GM12878 (cell line): ENCODE measurements around the gene ZNF691.

ENCODE experiments used
- BCLAF1 ChIP-seq: fragments of 450-650 bp; IDR thresholded peaks from 2 replicates; pipeline ENCODE4 v1.6.1; 2017; ENCODE audit warnings: antibody characterized with exemption, mild to moderate bottlenecking, moderate library complexity
- BHLHE40 ChIP-seq, 2 experiments: fragments of 450-650 bp in 1 of 2; IDR thresholded peaks; 2 replicates each; pipeline ENCODE4 v1.6.1; 2011 to 2017; ENCODE audit warnings: low read depth in 2 of 2, borderline replicate concordance in 1 of 2, improper control_type of control experiment in 1 of 2, low read length in 1 of 2, mild to moderate bottlenecking in 1 of 2
- CTCF ChIP-seq, 3 experiments: IDR thresholded peaks in 2 of 3; conservative IDR thresholded peaks in 1 of 3; 2 replicates each; pipeline ENCODE4 v1.5.1; 2011; ENCODE audit warnings: low read depth in 3 of 3, low read length in 3 of 3, mild to moderate bottlenecking in 3 of 3, control low read depth in 2 of 3, moderate library complexity in 2 of 3, inconsistent platforms in 1 of 3, mixed read lengths in 1 of 3; ENCODE audit not compliant: control insufficient read depth in 2 of 3, insufficient read depth in 1 of 3; ENCODE audit errors: extremely low read depth in 1 of 3
- HDGF ChIP-seq: fragments of 450-650 bp; IDR thresholded peaks from 2 replicates; pipeline ENCODE4 v1.6.1; 2016; ENCODE audit warnings: antibody characterized with exemption
- JUND ChIP-seq: IDR thresholded peaks from 2 replicates; pipeline ENCODE4 v1.6.1; 2012; ENCODE audit warnings: low read depth, mild to moderate bottlenecking, low read length, improper control_type of control experiment, moderate library complexity
- MAX ChIP-seq: IDR thresholded peaks from 2 replicates; pipeline ENCODE4 v1.6.1; 2012; ENCODE audit warnings: low read depth, low read length, improper control_type of control experiment
- POLR2AphosphoS5 ChIP-seq: IDR thresholded peaks from 2 replicates; pipeline ENCODE4 v1.6.1; 2011; ENCODE audit warnings: mild to moderate bottlenecking, low read length, inconsistent platforms
- RFX5 ChIP-seq: IDR thresholded peaks from 2 replicates; pipeline ENCODE4 v1.6.1; 2011; ENCODE audit warnings: low read depth, low read length, improper control_type of control experiment
- TARDBP ChIP-seq: IDR thresholded peaks from 2 replicates; pipeline ENCODE4 v1.6.1; 2016; ENCODE audit warnings: borderline replicate concordance
- TCF12 ChIP-seq: IDR thresholded peaks from 2 replicates; pipeline ENCODE4 v1.6.1; 2011; ENCODE audit warnings: low read depth, mild to moderate bottlenecking, low read length
- TCF3 ChIP-seq: IDR thresholded peaks from 2 replicates; pipeline ENCODE4 v1.6.1; 2012; ENCODE audit warnings: low read depth, mild to moderate bottlenecking, low read length, borderline replicate concordance; ENCODE audit not compliant: insufficient read depth

- TF ChIP-seq MAX (no peak), JUND (no peak), BCLAF1 (no peak), RFX5 (no peak), TCF3 (no peak), HDGF (peak; percentile 91), CTCF (IDR thresholded peaks at IDR 0.05 in 2 of 3, conservative IDR thresholded peaks at IDR 0.05 in 1 of 3; ENCODE audit: control insufficient read depth in 2 of 3, extremely low read depth in 1 of 3, insufficient read depth in 1 of 3, low read depth in 3 of 3, low read length in 3 of 3) (no peak), TARDBP (no peak), TCF12 (no peak), POLR2AphosphoS5 (no peak), BHLHE40 (IDR thresholded peaks at IDR 0.05; ENCODE audit: borderline replicate concordance in 1 of 2, low read depth in 2 of 2, low read length in 1 of 2) (no peak)
Measured at GRCh38 chr1:42849944-42850343, 3.5 kb downstream of the ZNF691 start.
